SK-N-MC (cell line): ENCODE measurements around the gene TBX3.

Experiments used
- DNase-seq: peaks from one replicate; pipeline ENCODE4 v3.0.0-alpha.2; 2011; ENCODE audit warnings: low read depth, low spot score
- H3K27ac ChIP-seq: fragments of 200-600 bp; sonication (generic); 2 replicates; pipeline ENCODE4 v1.5.1; 2016; ENCODE audit warnings: mixed run types
- H3K36me3 ChIP-seq: fragments of 200-600 bp; sonication (generic); 2 replicates; pipeline ENCODE4 v1.6.1; 2017; ENCODE audit warnings: antibody characterized with exemption, low read length, mixed read lengths; ENCODE audit not compliant: insufficient read depth
- H3K4me3 ChIP-seq: fragments of 200-600 bp; sonication (generic); 2 replicates; pipeline ENCODE4 v1.5.1; 2016
- H3K9ac ChIP-seq: fragments of 200-600 bp; sonication (generic); 2 replicates; pipeline ENCODE4 v1.8.0; 2017; ENCODE audit warnings: mixed run types, mixed read lengths; ENCODE audit not compliant: insufficient read length
- H3K9me3 ChIP-seq: fragments of 200-600 bp; sonication (generic); 2 replicates; pipeline ENCODE4 v1.6.1; 2017; ENCODE audit warnings: low read depth, mild to moderate bottlenecking, antibody characterized with exemption, low read length, moderate library complexity, mixed read lengths
- EZH2 ChIP-seq: fragments of 200-600 bp; sonication (generic); IDR thresholded peaks from one replicate; pipeline ENCODE4 v1.6.1; 2017; ENCODE audit warnings: antibody characterized with exemption
- FOXP2 ChIP-seq: optimal IDR thresholded peaks from 2 replicates; pipeline ENCODE3; 2011; ENCODE audit warnings: mild to moderate bottlenecking, moderate library complexity; ENCODE audit not compliant: insufficient read depth; ENCODE audit errors: extremely low read length, control extremely low read depth
- POLR2AphosphoS5 ChIP-seq: IDR thresholded peaks from 2 replicates; pipeline ENCODE4 v1.6.1; 2012; ENCODE audit warnings: mild to moderate bottlenecking, low read depth, low read length, borderline replicate concordance

Gene TBX3

DNA sequence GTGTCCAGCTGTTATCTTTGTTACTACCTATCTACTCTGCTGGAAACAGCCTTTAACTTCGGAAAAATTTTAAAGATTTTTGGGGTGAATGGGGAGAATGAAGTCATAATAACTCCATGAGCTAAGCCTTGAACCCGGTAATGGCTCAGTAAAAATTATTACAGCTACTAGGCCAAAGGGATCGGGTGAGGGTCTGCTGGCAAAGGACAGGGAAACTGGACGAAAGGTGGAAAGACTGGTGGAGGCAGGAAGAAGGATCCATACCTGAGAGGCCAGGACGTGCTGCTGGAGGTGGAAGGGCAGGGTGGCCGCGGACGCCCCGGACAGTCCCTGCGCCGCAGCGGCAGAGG lies 10.1 kb downstream of the TBX3 start:
- Histone ChIP-seq H3K36me3 (peaks cover 21% of the 10 kb centered on the region), H3K9ac (no peak overlapping the region), H3K4me3 (no peak overlapping the region), H3K27ac (no peak overlapping the region), H3K9me3 (no peaks in the 10 kb centered on the region)
- TF ChIP-seq FOXP2 (no peak), POLR2AphosphoS5 (no peak), EZH2 (no peak)
- no peak for DNase-seq

DNA sequence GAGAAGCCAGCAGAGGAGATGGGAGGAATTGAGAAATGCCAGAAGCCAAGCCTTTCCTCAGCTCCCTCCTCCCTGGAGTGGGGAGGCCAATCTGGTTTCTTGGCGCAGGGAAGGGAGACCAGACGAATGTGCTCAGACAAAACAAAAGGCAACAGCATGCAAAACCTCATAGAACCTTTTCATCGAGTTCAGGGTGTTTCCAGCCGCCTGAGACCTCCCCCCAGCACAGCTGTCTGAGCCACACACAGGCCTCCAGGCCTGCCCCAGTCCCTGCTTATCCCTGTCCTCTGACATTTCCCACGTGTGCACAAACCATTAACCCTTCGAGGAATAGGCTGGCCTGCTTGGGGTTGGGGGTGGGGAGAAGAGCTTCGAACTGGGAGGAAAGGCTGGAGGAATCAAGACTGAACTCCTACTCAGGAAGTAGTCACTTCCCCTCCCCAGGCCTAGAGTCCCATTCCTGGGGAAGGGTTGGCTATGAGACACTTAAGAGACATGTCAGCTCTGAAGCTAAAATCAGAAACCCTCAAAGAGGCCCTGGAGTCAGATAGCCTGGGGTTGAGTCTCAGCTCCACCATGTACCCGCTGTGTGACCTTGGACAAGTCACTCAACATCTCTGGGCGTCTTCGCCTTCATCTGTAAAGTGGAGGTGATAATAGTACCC lies 10.7 kb downstream of the TBX3 start:
- Histone ChIP-seq H3K9me3 (no peaks in the 10 kb centered on the region), H3K9ac (no peak overlapping the region), H3K36me3 (peaks cover 20% of the 10 kb centered on the region), H3K4me3 (no peak overlapping the region), H3K27ac (no peak overlapping the region)
- TF ChIP-seq FOXP2 = no peak
- TF ChIP-seq POLR2AphosphoS5 = no peak
- TF ChIP-seq EZH2 = no peak
- no peak for DNase-seq

DNA sequence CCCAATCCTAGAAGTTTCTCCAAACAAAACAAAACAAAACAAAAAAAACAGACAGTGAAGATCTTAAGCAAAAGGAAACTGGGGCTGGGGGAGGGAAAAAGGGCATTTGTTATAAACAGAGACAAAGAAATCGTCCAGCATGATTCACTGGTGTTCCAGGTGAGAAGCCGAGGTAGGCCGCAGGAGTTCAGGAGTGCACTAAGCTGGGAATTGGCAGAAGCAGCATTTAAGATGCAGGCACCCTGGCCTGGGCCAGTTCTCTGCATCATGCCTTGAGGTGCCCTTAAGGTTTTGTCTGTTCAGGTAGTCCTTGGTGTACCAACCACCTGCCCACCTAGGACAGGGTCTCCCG lies 11.2 kb downstream of the TBX3 start:
- peaks cover 16% of the 10 kb centered on the region; the same call in 1 of the 2 replicates for H3K36me3 ChIP-seq
- no peak for DNase-seq
- no peak overlapping the region for H3K27ac ChIP-seq
- H3K9ac ChIP-seq = no peak overlapping the region
- no peak for TF ChIP-seq EZH2
- TF ChIP-seq POLR2AphosphoS5 = no peak
- no peak for TF ChIP-seq FOXP2
- no peak overlapping the region for H3K4me3 ChIP-seq
- H3K9me3 ChIP-seq = no peaks in the 10 kb centered on the region

DNA sequence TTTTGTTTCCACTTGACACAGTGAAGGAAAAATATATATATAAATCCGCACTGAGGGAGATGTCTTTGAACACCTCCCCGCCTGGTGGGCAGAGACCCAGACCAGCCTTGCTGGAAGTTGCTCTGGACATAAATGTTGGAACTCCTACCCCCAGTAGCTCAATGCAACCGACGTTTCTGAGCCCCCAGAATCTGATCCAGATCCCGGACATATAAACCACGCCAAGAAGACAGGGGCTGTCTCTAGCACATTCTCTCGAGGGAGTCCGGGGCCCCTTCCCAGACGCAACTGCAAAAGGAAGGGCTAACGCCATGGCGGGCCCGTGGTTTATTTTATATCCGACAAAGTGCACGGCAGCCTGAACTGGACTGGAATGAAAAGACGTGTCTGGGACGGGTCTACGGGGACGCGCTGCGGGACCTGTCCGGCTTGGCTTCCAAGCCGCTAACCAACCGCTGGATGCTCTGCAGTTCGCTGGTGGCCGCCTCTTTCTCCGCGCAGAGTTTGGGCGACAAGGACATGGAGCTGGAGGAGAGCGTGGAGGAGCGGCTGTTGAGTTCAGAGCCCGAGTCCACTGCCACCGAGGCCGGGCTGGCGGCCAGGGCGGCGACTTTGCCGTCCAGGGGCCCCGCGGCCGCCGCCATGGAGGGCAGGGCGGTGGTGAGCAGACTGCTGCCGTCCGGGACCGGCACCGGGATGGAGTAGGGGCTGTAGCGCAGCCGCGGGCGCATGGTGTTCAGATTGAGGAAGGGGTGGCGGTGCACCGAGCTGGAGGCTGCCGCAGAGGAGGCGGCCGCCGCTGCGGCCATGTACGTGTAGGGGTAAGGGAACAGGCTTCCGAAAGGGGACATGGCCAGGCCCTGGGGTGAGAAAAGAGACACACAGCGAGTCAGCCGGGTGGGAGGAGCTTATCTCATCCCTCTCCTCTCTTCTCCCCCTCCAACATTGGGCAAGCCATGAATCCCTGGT lies 12.2 kb downstream of the TBX3 start:
- Histone ChIP-seq H3K4me3 (no peak overlapping the region), H3K9ac (no peak overlapping the region), H3K36me3 (peaks cover 10% of the 10 kb centered on the region; the same call in 1 of the 2 replicates), H3K9me3 (no peaks in the 10 kb centered on the region), H3K27ac (no peak overlapping the region)
- TF ChIP-seq POLR2AphosphoS5 (no peak), EZH2 (no peak), FOXP2 (no peak)
- no peak for DNase-seq

DNA sequence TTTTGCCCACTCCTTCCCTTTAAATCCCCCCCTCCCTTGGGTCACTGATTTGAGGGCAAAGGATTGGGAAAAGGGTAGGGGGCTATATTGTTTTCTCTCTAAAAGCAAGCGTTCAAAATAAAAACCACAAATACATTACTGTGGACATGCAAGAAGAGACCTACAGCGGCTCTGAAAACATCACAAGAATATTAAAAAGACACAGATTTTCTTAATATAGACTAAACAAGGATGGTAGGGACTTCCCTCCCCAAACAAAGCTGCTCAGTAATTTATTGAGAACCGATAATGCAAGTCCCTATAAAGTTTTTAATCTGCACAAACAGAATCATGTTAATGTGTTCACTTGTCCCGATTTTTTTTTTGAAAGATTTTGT lies 12.9 kb downstream of the TBX3 start:
- TF ChIP-seq FOXP2 (no peak), EZH2 (no peak), POLR2AphosphoS5 (no peak)
- Histone ChIP-seq H3K36me3 (peaks cover 7% of the 10 kb centered on the region; the same call in 1 of the 2 replicates), H3K9ac (no peak overlapping the region), H3K4me3 (no peak overlapping the region), H3K9me3 (no peaks in the 10 kb centered on the region), H3K27ac (no peak overlapping the region)
- no peak for DNase-seq

DNA sequence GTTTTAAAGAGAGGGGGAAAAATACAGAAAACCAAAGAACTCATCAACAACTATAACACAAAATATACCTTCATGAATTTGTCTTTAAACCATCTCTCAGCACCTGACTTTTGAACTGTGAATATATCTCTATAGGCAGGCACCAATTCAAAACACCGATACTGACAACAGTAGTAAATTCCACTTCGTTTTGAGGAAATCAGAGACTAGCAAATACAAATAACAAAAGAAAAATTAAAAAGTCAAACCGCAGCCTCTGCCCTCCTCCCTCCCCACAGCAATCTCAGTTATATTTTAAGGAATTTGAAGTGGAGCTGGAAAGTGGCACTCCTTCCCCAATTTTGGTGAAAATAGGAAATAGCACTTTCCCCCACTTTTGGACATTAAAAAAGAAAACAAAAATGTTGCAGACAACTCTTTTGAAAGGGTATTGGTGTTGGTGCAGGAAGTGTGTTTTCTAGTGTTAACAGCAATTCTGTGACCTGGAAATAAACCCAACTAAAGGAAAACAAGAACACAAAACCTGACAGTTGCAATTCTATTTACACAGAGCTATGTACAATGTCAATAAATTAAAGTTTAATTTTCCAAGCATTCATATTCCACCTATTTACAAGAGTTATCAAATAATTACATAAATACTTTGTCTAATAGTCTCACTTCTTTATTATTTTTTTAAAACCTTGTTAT lies 13.5 kb downstream of the TBX3 start:
- H3K9me3 ChIP-seq = no peaks in the 10 kb centered on the region
- DNase-seq = no peak
- H3K36me3 ChIP-seq = peaks cover 6% of the 10 kb centered on the region; the same call in 1 of the 2 replicates
- TF ChIP-seq FOXP2 (no peak), EZH2 (no peak), POLR2AphosphoS5 (no peak)
- H3K4me3 ChIP-seq = no peak overlapping the region
- no peak overlapping the region for H3K9ac ChIP-seq
- H3K27ac ChIP-seq = no peak overlapping the region

DNA sequence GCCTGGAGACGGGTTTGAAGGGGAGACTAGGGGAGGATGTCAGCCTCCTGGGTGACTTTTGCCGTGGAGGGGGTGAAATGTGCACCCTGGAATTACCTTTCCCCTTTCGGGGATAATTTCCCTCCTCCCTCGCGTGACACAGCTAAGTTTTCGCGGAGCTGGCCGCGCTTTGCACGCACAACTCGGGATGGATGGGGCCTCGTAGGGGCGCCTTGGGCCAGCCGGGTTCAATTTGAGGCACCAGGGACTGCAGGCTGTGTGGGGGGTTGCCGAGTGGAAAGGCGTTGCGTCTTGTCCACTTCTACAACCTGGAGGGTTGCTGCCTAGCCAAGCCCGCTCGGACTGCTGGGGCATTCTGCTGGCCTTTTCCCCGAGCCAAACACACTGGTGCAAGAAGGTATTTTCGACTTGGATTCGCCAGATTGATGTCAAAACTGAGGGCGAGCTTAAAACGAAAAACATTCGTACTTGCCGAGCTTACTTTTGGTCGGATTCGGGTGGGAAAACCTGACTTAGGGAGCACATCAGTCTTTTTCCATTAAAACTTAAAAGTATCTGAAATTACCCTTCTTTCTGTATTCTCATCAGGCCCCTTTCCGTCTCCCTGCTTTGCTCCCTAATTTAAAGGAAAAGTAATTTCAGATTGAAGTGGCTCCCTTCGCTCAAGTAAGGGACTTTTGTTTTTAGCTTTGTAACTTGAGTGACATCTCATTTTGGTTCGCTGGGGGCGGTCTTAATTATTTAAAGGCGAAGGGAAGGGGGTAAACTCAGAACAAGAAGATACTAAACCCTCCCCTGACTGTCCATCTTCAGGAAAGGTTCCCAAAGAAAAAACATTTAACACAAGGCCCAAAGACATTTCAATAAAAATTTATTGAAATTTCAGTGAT lies 14.3 kb downstream of the TBX3 start:
- peaks cover 6% of the 10 kb centered on the region; the same call in 1 of the 2 replicates for H3K36me3 ChIP-seq
- H3K9ac ChIP-seq = no peak overlapping the region
- no peak for DNase-seq
- TF ChIP-seq FOXP2 = no peak
- no peak for TF ChIP-seq EZH2
- TF ChIP-seq POLR2AphosphoS5 = no peak
- no peak overlapping the region for H3K4me3 ChIP-seq
- no peaks in the 10 kb centered on the region for H3K9me3 ChIP-seq
- H3K27ac ChIP-seq = no peak overlapping the region

DNA sequence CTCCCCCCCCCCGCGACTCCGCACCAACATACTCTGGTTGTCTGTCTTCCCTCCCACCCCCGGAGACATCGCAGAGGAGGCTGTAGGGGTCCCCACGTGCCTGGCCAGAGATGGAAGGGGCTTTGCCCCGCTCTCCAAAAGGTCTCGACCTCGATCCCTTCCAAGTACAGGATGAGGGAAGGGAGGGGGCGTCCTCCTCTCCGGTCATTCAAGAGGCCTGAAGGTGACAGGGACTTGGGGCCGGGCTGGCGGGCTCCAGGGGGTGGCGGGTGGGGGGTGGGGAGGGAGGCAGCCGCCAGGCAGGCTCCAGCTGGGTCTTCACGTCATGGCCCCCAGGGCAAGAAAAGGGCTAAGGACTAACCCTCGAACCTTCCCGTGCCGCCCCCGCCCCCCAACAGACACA lies 15.1 kb downstream of the TBX3 start:
- Histone ChIP-seq H3K9ac (no peak overlapping the region), H3K27ac (no peak overlapping the region), H3K9me3 (no peaks in the 10 kb centered on the region), H3K4me3 (no peak overlapping the region), H3K36me3 (peaks cover 6% of the 10 kb centered on the region; the same call in 1 of the 2 replicates)
- no peak for DNase-seq
- no peak for TF ChIP-seq FOXP2
- no peak for TF ChIP-seq POLR2AphosphoS5
- no peak for TF ChIP-seq EZH2
